Measurements from ENCODE around the gene HLF. TPM values are rescaled to one million over a fixed set of nuclear protein-coding genes. Genes with fewer than 3 reads are reported as not detected.

The HLF gene
- total RNA-seq, 1 donor from 2014 or later: 3.3 TPM

GRCh38 chr17:55307879-55308278, 43.1 kb downstream of the HLF start:
- DNase-seq (ENCODE audit: low spot score): no peak

DNA sequence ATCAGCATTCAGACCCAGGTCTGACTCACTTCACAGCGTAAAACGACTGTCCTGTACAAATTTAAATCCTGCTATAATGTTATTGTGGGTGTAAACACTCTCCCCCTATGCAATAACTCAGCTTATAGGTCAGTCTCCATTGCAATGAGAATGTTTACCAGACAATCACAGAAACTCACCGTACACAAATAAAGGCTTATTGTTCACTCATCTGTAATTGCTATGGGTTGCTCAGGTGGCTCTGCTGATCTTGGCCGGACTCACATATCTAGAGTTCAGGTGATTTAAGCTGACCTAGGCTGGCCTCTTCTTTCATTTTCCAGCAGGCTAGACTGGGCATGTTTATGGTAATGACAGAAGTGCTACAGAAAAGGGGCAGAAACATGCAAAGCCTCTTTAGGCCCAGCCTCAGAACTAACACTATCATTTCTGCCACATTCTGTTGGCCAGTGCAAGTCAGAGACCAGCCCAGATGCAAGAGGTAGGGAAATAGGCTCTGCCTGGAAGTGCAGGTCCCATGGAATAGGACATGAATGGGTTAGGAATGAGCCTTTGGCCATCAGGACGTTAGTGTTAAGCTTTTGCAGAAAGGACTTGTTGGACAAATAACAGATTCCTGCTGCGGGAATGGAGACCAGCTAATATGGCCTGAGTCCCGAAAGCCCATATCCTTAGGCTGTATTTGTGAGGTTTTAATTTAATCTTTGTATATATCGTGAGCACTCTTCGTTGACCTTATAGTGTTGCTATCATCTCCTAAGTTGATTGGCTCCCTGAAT, 44.0 kb downstream of the HLF start:
- no peak for DNase-seq (ENCODE audit: low spot score)

GRCh38 chr17:55311767-55312375, 47.1 kb downstream of the HLF start:
- DNase-seq (ENCODE audit: low spot score): no peak

DNA sequence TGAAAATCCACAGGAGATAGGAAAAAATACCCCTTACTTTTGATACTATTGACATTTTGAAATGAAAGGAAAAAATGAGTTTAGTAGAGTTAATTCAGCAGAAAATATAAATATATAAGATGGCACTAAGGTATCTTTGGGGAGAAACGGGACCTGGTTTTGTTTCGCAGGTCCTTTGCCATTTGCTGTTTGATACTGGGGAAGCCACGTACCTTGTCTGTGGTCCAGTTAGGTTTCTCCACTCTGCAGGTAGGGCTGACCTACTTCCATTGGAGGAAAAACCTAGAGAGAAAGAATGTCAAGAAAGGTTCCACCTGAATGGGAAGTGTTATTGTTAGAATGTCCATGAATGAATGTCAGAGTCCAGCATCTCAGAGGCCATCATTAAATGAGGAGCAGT, 48.1 kb downstream of the HLF start:
- DNase-seq (ENCODE audit: low spot score): no peak

DNA sequence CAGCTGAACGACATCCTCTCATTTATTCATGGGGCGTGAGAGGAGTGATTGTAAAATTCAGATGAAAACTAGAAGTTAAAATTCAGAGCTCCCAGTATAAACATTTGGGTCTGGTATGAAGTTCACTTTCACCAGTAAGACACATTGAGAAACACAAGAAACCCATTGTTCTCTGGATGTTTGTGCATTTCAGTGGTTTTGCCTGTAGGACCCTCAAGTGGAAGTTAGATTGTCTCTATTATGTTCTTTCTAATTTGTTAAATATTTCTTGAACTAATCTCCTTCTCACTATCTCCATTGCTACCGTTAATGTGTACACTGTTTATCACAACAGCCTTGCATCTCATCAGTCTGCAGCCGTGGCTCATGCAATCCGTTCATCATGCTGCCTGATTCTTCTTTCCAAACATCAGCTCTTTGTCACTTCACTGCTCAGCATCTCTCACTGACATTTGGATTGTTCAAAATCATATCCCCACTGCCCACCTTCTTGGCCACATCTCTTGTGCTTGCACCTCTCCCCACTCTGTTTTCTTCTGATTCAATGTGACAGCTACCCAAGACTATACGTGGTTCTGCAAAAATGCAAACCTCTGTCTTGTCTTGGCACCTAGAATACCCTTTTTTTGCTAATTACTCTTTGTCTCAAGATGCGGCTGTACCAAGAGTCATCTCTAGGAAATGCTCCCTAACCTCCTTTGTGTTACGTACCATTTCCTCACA, 49.5 kb downstream of the HLF start:
- no peak for DNase-seq (ENCODE audit: low spot score)

- no peak for DNase-seq (ENCODE audit: low spot score)
Observed at GRCh38 chr17:55314784-55315491, 50.2 kb downstream of the HLF start.

GRCh38 chr17:55316499-55316898, 51.7 kb downstream of the HLF start:
- DNase-seq (ENCODE audit: low spot score): no peak

GRCh38 chr17:55317284-55317683, 52.5 kb downstream of the HLF start:
- no peak for DNase-seq (ENCODE audit: low spot score)

DNA sequence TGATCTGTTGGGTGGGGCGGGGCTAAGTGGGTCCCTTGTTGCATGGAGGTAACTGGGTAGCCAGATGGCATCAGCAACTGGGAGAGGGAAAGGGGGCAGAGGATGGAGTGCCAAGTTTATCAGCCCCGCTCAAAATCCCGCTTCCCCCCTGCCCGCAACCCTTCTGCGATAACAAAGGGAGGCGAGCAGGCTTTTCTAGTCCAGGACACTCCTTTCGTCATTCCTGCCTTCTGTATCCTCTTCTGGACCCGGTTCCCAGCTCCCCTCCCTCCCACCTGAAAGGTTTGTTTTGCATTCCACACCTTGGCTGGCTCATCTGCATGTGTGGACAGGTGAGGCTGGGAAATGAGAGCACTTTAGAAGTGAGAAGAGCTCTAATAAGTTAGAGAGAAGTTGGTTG, 53.3 kb downstream of the HLF start:
- no peak for DNase-seq (ENCODE audit: low spot score)

DNA sequence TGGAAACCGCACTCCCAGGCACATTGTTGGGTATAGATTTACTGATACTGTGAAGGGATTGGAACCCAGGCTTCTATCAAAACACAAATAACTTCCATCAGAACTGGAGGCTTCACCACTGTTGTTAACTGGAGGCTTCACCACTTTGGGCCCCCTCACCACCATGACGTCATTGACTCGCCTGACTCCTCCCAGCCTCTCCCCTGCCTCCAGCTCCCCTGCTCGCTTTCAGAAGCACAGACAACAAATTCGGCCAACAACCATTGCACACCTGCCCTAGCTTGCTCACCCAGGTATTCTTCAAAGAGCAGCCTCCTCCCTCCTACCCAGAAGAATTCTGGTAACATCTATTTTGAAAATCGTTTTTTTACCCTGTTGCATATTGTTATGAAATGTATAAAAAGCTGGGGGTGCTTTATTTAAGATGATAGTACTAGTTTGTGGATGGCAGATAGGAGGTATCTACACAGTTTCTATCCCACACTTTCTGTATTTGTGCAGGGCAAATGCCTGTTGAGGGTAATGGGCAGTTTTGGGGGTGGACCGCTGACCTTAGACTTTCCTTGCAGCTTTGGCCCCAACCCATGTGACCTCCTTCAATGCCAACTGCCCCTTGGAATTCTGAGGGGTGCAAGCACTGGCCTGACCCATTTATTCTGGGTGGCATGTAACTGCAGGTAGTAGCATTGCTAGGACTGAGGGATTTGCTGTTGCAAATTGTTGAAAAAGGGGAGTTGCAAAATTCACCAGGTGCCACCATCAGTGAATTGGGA, 54.1 kb downstream of the HLF start:
- no peak for DNase-seq (ENCODE audit: low spot score)

DNA sequence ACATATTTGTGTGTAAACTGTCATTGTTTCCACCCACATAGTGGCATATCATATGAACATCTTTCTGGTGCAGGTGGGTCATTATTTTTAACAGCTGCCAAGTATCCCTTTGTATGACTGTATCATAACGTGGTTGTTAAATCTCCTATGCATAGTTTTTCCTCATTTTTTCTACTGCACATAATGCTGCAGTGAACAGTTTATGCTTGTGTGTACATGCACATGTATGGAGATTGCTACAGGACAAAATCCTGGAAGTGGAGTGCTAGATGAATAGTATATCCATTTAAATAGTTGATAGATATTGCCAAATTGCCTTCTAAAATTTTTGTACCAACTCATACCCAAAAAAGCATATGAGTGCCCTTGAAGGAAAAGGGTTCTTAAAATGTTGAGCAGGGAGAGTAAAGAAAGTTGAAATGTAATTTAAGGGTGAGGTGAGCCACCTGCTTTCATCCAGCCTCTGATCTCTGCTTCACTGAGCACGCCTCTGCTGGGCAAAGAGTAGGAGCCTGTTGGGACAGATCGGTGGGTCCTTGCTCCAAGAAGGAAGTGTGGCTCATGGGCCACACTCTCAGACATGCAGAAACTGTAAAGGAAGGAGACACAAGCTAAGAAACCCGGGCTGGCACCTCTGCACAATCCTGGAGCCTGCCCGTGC, 55.3 kb downstream of the HLF start:
- no peak for DNase-seq (ENCODE audit: low spot score)

DNA sequence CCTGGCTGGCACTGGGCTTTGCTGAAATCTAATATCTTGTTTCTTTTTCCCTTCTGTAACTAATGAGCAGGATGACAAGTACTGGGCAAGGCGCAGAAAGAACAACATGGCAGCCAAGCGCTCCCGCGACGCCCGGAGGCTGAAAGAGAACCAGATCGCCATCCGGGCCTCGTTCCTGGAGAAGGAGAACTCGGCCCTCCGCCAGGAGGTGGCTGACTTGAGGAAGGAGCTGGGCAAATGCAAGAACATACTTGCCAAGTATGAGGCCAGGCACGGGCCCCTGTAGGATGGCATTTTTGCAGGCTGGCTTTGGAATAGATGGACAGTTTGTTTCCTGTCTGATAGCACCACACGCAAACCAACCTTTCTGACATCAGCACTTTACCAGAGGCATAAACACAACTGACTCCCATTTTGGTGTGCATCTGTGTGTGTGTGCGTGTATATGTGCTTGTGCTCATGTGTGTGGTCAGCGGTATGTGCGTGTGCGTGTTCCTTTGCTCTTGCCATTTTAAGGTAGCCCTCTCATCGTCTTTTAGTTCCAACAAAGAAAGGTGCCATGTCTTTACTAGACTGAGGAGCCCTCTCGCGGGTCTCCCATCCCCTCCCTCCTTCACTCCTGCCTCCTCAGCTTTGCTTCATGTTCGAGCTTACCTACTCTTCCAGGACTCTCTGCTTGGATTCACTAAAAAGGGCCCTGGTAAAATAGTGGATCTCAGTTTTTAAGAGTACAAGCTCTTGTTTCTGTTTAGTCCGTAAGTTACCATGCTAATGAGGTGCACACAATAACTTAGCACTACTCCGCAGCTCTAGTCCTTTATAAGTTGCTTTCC, 56.0 kb downstream of the HLF start:
- no peak for DNase-seq (ENCODE audit: low spot score)

GRCh38 chr17:55321427-55322060, 56.8 kb downstream of the HLF start:
- no peak for DNase-seq (ENCODE audit: low spot score)

DNA sequence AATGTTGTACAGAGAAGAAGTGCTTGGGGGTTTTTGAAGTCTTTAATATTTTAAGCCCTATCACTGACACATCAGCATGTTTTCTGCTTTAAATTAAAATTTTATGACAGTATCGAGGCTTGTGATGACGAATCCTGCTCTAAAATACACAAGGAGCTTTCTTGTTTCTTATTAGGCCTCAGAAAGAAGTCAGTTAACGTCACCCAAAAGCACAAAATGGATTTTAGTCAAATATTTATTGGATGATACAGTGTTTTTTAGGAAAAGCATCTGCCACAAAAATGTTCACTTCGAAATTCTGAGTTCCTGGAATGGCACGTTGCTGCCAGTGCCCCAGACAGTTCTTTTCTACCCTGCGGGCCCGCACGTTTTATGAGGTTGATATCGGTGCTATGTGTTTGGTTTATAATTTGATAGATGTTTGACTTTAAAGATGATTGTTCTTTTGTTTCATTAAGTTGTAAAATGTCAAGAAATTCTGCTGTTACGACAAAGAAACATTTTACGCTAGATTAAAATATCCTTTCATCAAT, 57.8 kb downstream of the HLF start:
- no peak for DNase-seq (ENCODE audit: low spot score)

DNA sequence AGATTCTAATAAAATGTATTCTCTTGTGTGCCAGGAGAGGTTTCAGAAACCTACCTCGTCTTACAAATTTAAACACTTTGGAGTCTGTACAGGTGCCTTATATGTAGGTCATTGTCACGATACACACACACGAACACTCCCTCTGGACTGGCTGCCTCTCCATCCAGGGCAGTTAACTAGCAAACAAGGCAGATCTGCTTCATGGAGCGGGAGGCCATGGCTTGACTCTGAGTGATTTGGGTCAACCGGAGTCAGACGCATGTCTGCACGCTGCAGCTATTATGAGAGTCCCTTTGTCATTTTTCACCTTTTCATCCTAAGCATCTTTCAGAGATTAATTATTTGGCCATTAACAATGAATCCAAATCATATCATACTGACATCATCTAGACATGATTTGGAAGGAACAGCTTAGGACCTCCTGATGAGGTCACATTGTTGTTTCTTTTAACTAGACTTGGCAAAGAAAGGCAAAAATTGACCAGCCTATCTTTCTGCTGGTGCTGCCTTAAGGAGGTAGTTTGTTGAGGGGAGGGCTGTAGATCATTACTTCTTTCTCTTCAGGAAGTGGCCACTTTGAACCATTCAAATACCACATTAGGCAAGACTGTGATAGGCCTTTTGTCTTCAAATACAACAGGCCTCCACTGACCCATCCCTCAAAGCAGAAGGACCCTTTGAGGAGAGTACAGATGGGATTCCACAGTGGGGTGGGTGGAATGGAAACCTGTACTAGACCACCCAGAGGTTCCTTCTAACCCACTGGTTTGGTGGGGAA, 58.9 kb downstream of the HLF start:
- no peak for DNase-seq (ENCODE audit: low spot score)

DNA sequence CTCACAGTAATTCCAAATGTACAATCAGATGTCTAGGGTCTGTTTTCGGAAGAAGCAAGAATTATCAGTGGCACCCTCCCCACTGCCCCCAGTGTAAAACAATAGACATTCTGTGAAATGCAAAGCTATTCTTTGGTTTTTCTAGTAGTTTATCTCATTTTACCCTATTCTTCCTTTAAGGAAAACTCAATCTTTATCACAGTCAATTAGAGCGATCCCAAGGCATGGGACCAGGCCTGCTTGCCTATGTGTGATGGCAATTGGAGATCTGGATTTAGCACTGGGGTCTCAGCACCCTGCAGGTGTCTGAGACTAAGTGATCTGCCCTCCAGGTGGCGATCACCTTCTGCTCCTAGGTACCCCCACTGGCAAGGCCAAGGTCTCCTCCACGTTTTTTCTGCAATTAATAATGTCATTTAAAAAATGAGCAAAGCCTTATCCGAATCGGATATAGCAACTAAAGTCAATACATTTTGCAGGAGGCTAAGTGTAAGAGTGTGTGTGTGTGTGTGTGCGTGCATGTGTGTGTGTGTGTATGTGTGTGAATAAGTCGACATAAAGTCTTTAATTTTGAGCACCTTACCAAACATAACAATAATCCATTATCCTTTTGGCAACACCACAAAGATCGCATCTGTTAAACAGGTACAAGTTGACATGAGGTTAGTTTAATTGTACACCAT, 59.7 kb downstream of the HLF start:
- no peak for DNase-seq (ENCODE audit: low spot score)

GRCh38 chr17:55325406-55325805, 60.6 kb downstream of the HLF start:
- no peak for DNase-seq (ENCODE audit: low spot score)

All from mesenteric fat pad (tissue), 1 donor.